PC-3 (cell line): Measurements from ENCODE around the gene RPL39. TPM values are rescaled to one million over a fixed set of nuclear protein-coding genes. Genes with fewer than 3 reads are reported as not detected.

ENCODE experiments used
- ATAC-seq: fragments of 200-7000 bp; cut with Tn5 transposase; 2 replicates; pipeline ENCODE4 v1.9.1; 2020; ENCODE audit warnings: mild to moderate bottlenecking, moderate library complexity
- BruUV-seq: library from RNA; stranded (reverse); fragments of 400-500 nt; replicated peaks from 2 replicates; lab custom pipeline; 2021; lab: Mats Ljungman, UMichigan
- CTCF ChIA-PET: fragments of 300-600 bp; sonication (Branson Sonifier 250); formaldehyde crosslinking; loops from one replicate; lab custom pipeline; 2022; ENCODE audit warnings: antibody characterized with exemption; lab: Charles Lee
- POLR2A ChIA-PET: fragments of 300-600 bp; sonication (Branson Sonifier 250); formaldehyde crosslinking; loops from one replicate; lab custom pipeline; 2022; ENCODE audit warnings: antibody characterized with exemption; ENCODE audit not compliant: unreplicated experiment; lab: Charles Lee
- DNase-seq: peaks from one replicate; pipeline ENCODE4 v3.0.0-alpha.2; 2015
- H2AFZ ChIP-seq: fragments of 300-600 bp; sonication (generic); 2 replicates; pipeline ENCODE4 v1.6.0; 2016; ENCODE audit warnings: antibody characterized with exemption, low read length
- H3F3A ChIP-seq: fragments of 300-600 bp; sonication (generic); one replicate; pipeline ENCODE4 v1.6.0; 2017; ENCODE audit warnings: antibody characterized with exemption, low read length, control low read depth, mild to moderate bottlenecking; ENCODE audit not compliant: unreplicated experiment
- H3K27ac ChIP-seq: fragments of 300-600 bp; sonication (generic); 2 replicates; pipeline ENCODE4 v1.5.1; 2016; ENCODE audit warnings: mild to moderate bottlenecking, low read length
- H3K27me3 ChIP-seq: fragments of 300-600 bp; sonication (generic); 2 replicates; pipeline ENCODE4 v1.6.1; 2016; ENCODE audit warnings: low read length, mixed read lengths
- H3K36me3 ChIP-seq: fragments of 300-600 bp; sonication (generic); 2 replicates; pipeline ENCODE4 v1.6.1; 2016; ENCODE audit warnings: low read depth, mixed run types, low read length, mixed read lengths
- H3K4me1 ChIP-seq: fragments of 300-600 bp; sonication (generic); 2 replicates; pipeline ENCODE4 v1.5.1; 2016; ENCODE audit warnings: low read length; ENCODE audit not compliant: insufficient read depth
- H3K4me2 ChIP-seq: fragments of 300-600 bp; sonication (generic); 2 replicates; pipeline ENCODE4 v1.6.0; 2016; ENCODE audit warnings: low read length
- H3K4me3 ChIP-seq: fragments of 300-600 bp; sonication (generic); 2 replicates; pipeline ENCODE4 v1.5.1; 2016; ENCODE audit warnings: mild to moderate bottlenecking, low read length, mixed read lengths
- H3K79me2 ChIP-seq: fragments of 300-600 bp; sonication (generic); 2 replicates; pipeline ENCODE4 v1.6.1; 2017; ENCODE audit warnings: low read length, mixed read lengths
- H3K9ac ChIP-seq: fragments of 300-600 bp; sonication (generic); 2 replicates; pipeline ENCODE4 v1.6.0; 2016; ENCODE audit warnings: mild to moderate bottlenecking, low read length
- H3K9me2 ChIP-seq: fragments of 300-600 bp; sonication (generic); replicated peaks from 2 replicates; pipeline ENCODE4 v1.6.1; 2016; ENCODE audit warnings: mixed run types, low read length, mixed read lengths
- H3K9me3 ChIP-seq: fragments of 300-600 bp; sonication (generic); 2 replicates; pipeline ENCODE4 v1.6.1; 2016; ENCODE audit warnings: low read length, mixed read lengths
- H4K20me1 ChIP-seq: fragments of 300-600 bp; sonication (generic); 2 replicates; pipeline ENCODE4 v1.6.1; 2016; ENCODE audit warnings: low read length, mixed read lengths
- CTCF ChIP-seq: fragments of 300-600 bp; sonication (generic); conservative IDR thresholded peaks from 2 replicates; pipeline ENCODE4 v1.5.1; 2017; ENCODE audit warnings: antibody characterized with exemption, low read depth, mild to moderate bottlenecking, low read length
- EZH2 ChIP-seq: fragments of 300-600 bp; sonication (generic); IDR thresholded peaks from one replicate; pipeline ENCODE4 v1.6.1; 2017; ENCODE audit warnings: antibody characterized with exemption, mild to moderate bottlenecking, low read length; ENCODE audit not compliant: unreplicated experiment
- EZH2phosphoT487 ChIP-seq: fragments of 300-600 bp; sonication (generic); IDR thresholded peaks from 2 replicates; pipeline ENCODE4 v1.6.1; 2018; ENCODE audit warnings: mild to moderate bottlenecking, antibody characterized with exemption, low read length, borderline replicate concordance
- intact Hi-C: fragments of 100-400 bp; cut with micrococcal nuclease; formaldehyde crosslinking; loops from 2 replicates; pipeline ENCODE4 v1.9.0; 2023
- total RNA-seq: library from RNA; depleted of rRNA; stranded (reverse); fragments of >200 nt; gene quantifications from 2 replicates; pipeline ENCODE4 v1.2.3, GENCODE V29; 2014

RPL39 gene
- total RNA-seq, 1 experiment from 2014 or later = 1,578 TPM

GRCh38 chrX:119763836-119764387, 27.5 kb downstream of the RPL39 start:
- CTCF ChIA-PET = no interaction called here

GRCh38 chrX:119763181-119763580, 28.2 kb downstream of the RPL39 start:
- no peaks in the 10 kb centered on the region for H3K27me3 ChIP-seq
- H3K9me3 ChIP-seq = no peaks in the 10 kb centered on the region
- DNase-seq (no peak), ATAC-seq (no peak)
- ChIA-PET CTCF (no interaction called here), POLR2A (no interaction called here)
- intact Hi-C loops = no loop called here
- 0 out of 2 replicates have a peak, but pooled peaks cover 5% of the 10 kb centered on the region for H3K4me1 ChIP-seq
- no peak overlapping the region for H3K27ac ChIP-seq
- no peaks in the 10 kb centered on the region for H3F3A ChIP-seq
- no peak overlapping the region for H3K9ac ChIP-seq
- H3K9me2 ChIP-seq = no peaks in the 10 kb centered on the region
- H2AFZ ChIP-seq = no peak overlapping the region
- TF ChIP-seq CTCF (no peak), EZH2 (no peak), EZH2phosphoT487 (no peak)
- no TSS peak for BruUV-seq
- H3K36me3 ChIP-seq = no peaks in the 10 kb centered on the region
- no peak overlapping the region for H3K4me3 ChIP-seq
- H3K79me2 ChIP-seq = no peaks in the 10 kb centered on the region
- no peaks in the 10 kb centered on the region for H4K20me1 ChIP-seq
- H3K4me2 ChIP-seq = no peak overlapping the region

More at GRCh38 chrX:119763836-119764387, 27.5 kb downstream of the RPL39 start:
- Histone ChIP-seq H3K79me2 (no peaks in the 10 kb centered on the region), H4K20me1 (no peaks in the 10 kb centered on the region), H3K36me3 (no peaks in the 10 kb centered on the region), H3K4me1 (0 out of 2 replicates have a peak, but pooled peaks cover 4% of the 10 kb centered on the region), H3F3A (no peaks in the 10 kb centered on the region), H2AFZ (no peak overlapping the region), H3K27ac (no peak overlapping the region), H3K9ac (no peak overlapping the region), H3K9me3 (no peaks in the 10 kb centered on the region), H3K9me2 (no peaks in the 10 kb centered on the region), H3K4me2 (no peak overlapping the region), H3K27me3 (no peaks in the 10 kb centered on the region), H3K4me3 (no peak overlapping the region)
- POLR2A ChIA-PET = no interaction called here
- no TSS peak for BruUV-seq
- ATAC-seq (no peak), DNase-seq (no peak)
- intact Hi-C loops = no loop called here
- no peak for TF ChIP-seq CTCF
- no peak for TF ChIP-seq EZH2
- no peak for TF ChIP-seq EZH2phosphoT487

- H3K36me3 ChIP-seq = no peaks in the 10 kb centered on the region
- H4K20me1 ChIP-seq = no peaks in the 10 kb centered on the region
- H3F3A ChIP-seq = no peaks in the 10 kb centered on the region
- H3K4me1 ChIP-seq = peaks cover 7% of the 10 kb centered on the region
- no peak overlapping the region for H3K4me2 ChIP-seq
- POLR2A ChIA-PET = no interaction called here
- H3K9ac ChIP-seq = no peak overlapping the region
- no peak overlapping the region for H2AFZ ChIP-seq
- H3K27ac ChIP-seq = no peak overlapping the region
- H3K79me2 ChIP-seq = no peaks in the 10 kb centered on the region
- no peaks in the 10 kb centered on the region for H3K27me3 ChIP-seq
- ATAC-seq = no peak
- intact Hi-C loops = no loop called here
- no peak for DNase-seq
- H3K4me3 ChIP-seq = no peak overlapping the region
- TF ChIP-seq CTCF = no peak
- TF ChIP-seq EZH2 = no peak
- TF ChIP-seq EZH2phosphoT487 = no peak
- BruUV-seq = no TSS peak
- CTCF ChIA-PET = no interaction called here
- H3K9me2 ChIP-seq = no peaks in the 10 kb centered on the region
- H3K9me3 ChIP-seq = no peaks in the 10 kb centered on the region
These were observed 28.7 kb downstream of the RPL39 start for GRCh38 chrX:119762718-119763117.
